Neuronal stem cell (in vitro differentiated cells): ENCODE data around the gene ITPKC.
A peak's percentile ranks its signal among the peaks of the same experiment; 100 is the strongest.

Experiments used
- DNase-seq: peaks from one replicate; pipeline ENCODE4 v3.0.0-alpha.2; 2013; ENCODE audit warnings: low spot score
- H2AFZ ChIP-seq: one replicate; pipeline ENCODE4 v1.6.1; 2013; ENCODE audit warnings: mild to moderate bottlenecking, low read length, inconsistent platforms
- H2AK5ac ChIP-seq: 2 replicates; pipeline ENCODE4 v1.6.1; 2013; ENCODE audit warnings: low read depth, mild to moderate bottlenecking, inconsistent platforms, low read length, moderate library complexity, mixed read lengths
- H2BK120ac ChIP-seq: 2 replicates; pipeline ENCODE4 v1.6.1; 2013; ENCODE audit warnings: low read depth, mild to moderate bottlenecking, inconsistent platforms, low read length, moderate library complexity, mixed read lengths
- H2BK12ac ChIP-seq: one replicate; pipeline ENCODE4 v1.6.1; 2013; ENCODE audit warnings: low read length, inconsistent platforms
- H2BK15ac ChIP-seq: 2 replicates; pipeline ENCODE4 v1.6.1; 2013; ENCODE audit warnings: mild to moderate bottlenecking, low read length, inconsistent platforms, mixed read lengths
- H2BK5ac ChIP-seq: one replicate; pipeline ENCODE4 v1.6.1; 2013; ENCODE audit warnings: inconsistent platforms, mild to moderate bottlenecking, low read length, moderate library complexity
- H3K14ac ChIP-seq: one replicate; pipeline ENCODE4 v1.6.1; 2013; ENCODE audit warnings: low read length, inconsistent platforms
- H3K18ac ChIP-seq: 2 replicates; pipeline ENCODE4 v1.6.1; 2013; ENCODE audit warnings: low read length, inconsistent platforms
- H3K23ac ChIP-seq: 2 replicates; pipeline ENCODE4 v1.6.1; 2013; ENCODE audit warnings: low read depth, mild to moderate bottlenecking, mixed read lengths, low read length, inconsistent platforms; ENCODE audit not compliant: poor library complexity
- H3K27ac ChIP-seq: replicated peaks from 3 replicates; pipeline ENCODE4 v1.5.1; 2013; ENCODE audit warnings: low read length, inconsistent platforms
- H3K27me3 ChIP-seq, 3 experiments: 2 replicates each; pipeline ENCODE4 v1.6.1; 2013; ENCODE audit warnings: low read length in 3 of 3, mild to moderate bottlenecking in 2 of 3, inconsistent platforms in 1 of 3, low read depth in 1 of 3, mixed read lengths in 1 of 3, moderate library complexity in 1 of 3; ENCODE audit not compliant: control insufficient read depth in 3 of 3, insufficient read depth in 3 of 3
- H3K36me3 ChIP-seq, 2 donors: replicated peaks in 1 of 2; 2 replicates each; pipeline ENCODE4 v1.6.1; 2013; ENCODE audit warnings: low read length in 2 of 2; ENCODE audit not compliant: control insufficient read depth in 2 of 2, insufficient read depth in 2 of 2
- H3K4ac ChIP-seq: 2 replicates; pipeline ENCODE4 v1.6.1; 2013; ENCODE audit warnings: inconsistent platforms, mild to moderate bottlenecking, low read length, moderate library complexity
- H3K4me1 ChIP-seq, 2 donors: 1 replicate in 1 of 2; 2 replicates in 1 of 2; pipeline ENCODE4 v1.6.1; 2013; ENCODE audit warnings: low read length in 2 of 2, low read depth in 1 of 2; ENCODE audit not compliant: control insufficient read depth in 2 of 2, insufficient read depth in 1 of 2
- H3K4me2 ChIP-seq: one replicate; pipeline ENCODE4 v1.6.1; 2013; ENCODE audit warnings: mild to moderate bottlenecking, low read length, inconsistent platforms; ENCODE audit not compliant: insufficient read depth, poor library complexity, severe bottlenecking
- H3K4me3 ChIP-seq, 2 donors: 2 replicates each; pipeline ENCODE4 v1.5.1; 2013; ENCODE audit warnings: low read length in 2 of 2, mild to moderate bottlenecking in 2 of 2, inconsistent platforms in 1 of 2, moderate library complexity in 1 of 2
- H3K79me1 ChIP-seq: one replicate; pipeline ENCODE4 v1.6.1; 2013; ENCODE audit warnings: low read depth, mild to moderate bottlenecking, inconsistent platforms, low read length, moderate library complexity
- H3K9ac ChIP-seq: one replicate; pipeline ENCODE4 v1.6.1; 2013; ENCODE audit warnings: mild to moderate bottlenecking, low read depth, low read length, inconsistent platforms; ENCODE audit not compliant: poor library complexity
- H3K9me3 ChIP-seq, 2 donors: replicated peaks in 1 of 2; 2 replicates each; pipeline versions ENCODE3 to v1.6.1; 2013; ENCODE audit warnings: low read length in 2 of 2, mild to moderate bottlenecking in 2 of 2, inconsistent platforms in 1 of 2, low read depth in 1 of 2, mixed read lengths in 1 of 2, moderate library complexity in 1 of 2; ENCODE audit not compliant: control insufficient read depth in 2 of 2, insufficient read depth in 1 of 2
- H4K8ac ChIP-seq: one replicate; pipeline ENCODE4 v1.6.1; 2013; ENCODE audit warnings: low read depth, mild to moderate bottlenecking, inconsistent platforms, low read length, moderate library complexity
- H4K91ac ChIP-seq: one replicate; pipeline ENCODE4 v1.6.1; 2013; ENCODE audit warnings: low read length, low read depth, mild to moderate bottlenecking, inconsistent platforms; ENCODE audit not compliant: poor library complexity
- WGBS, 2 donors: extraction: QIAGEN DNeasy Blood & Tissue Kit; methylation state at CpG; one replicate each; pipeline ENCODE4 v1.1.7; 2013; ENCODE audit warnings: missing lambda C conversion rate in 2 of 2, mixed read lengths in 1 of 2; ENCODE audit not compliant: insufficient read length in 2 of 2, insufficient replicate concordance in 1 of 2; ENCODE audit errors: extremely low coverage in 2 of 2; 5-methylcytosine and 5-hydroxymethylcytosine counted together

Gene ITPKC

DNA sequence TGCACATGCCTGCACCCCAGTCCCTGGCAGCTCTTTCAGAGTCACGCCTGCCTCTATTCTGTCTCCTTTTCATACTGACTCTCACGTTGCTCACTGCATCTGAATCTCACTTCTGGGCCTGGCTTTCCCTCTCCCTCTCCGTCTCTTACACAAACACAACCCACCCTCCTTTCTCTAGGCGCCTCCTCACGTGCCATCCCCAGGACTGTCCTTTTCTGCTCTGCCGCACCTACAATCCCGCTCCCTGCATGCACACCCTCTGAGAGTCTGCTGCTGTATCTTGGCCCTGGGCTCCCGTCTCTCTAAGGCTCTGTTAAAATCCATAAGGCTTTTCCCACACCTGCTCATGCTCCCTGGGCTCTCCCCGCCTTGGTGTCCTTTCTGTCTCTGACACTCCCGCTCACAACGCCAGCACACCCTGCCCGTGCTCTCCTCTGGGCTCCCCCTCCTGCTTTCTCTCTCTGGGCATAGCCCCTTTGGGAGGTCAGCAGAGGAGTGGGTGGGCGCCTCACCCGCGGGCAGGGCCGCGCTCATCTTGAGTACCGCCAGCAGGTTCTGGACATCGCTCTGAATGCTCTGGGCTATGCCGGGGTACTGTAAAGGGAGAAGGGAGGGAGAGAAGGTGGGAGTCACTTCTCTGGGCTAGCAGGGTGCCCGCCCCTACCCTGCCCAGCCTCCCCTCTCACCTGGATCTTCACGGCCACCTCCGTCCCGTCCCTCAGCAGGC, 13.7 kb upstream of the ITPKC start:
- no CpG with 5 or more reads among the region's 24 CpGs for WGBS, 2 donors
- DNase-seq = no peak
- Histone ChIP-seq H3K4me2 (no peak overlapping the region), H2BK120ac (no peak overlapping the region), H2BK15ac (no peak overlapping the region), H2AFZ (no peak overlapping the region), H3K27me3 (no peaks in the 10 kb centered on the region), H3K9ac (peak overlapping the region; percentile 12), H3K18ac (no peak overlapping the region), H3K27ac (no peak overlapping the region), H4K91ac (no peak overlapping the region), H2BK5ac (no peak overlapping the region), H3K4me1 (peaks cover 0 to 4% of the 10 kb centered on the region in 2 donors), H3K9me3 (no peaks in the 10 kb centered on the region), H3K14ac (no peak overlapping the region), H3K4me3 (no peak overlapping the region), H2AK5ac (no peak overlapping the region), H3K4ac (no peak overlapping the region), H2BK12ac (no peak overlapping the region), H3K79me1 (no peaks in the 10 kb centered on the region), H3K36me3 (peaks cover 46 to 91% of the 10 kb centered on the region in 2 donors), H4K8ac (no peak overlapping the region), H3K23ac (no peak overlapping the region)

- H2BK5ac ChIP-seq = no peak overlapping the region
- no peak overlapping the region for H3K14ac ChIP-seq
- H3K9me3 ChIP-seq = no peaks in the 10 kb centered on the region
- peaks cover 42 to 95% of the 10 kb centered on the region in 2 donors for H3K36me3 ChIP-seq
- no peak overlapping the region for H2AK5ac ChIP-seq
- DNase-seq = no peak
- H2BK120ac ChIP-seq = no peak overlapping the region
- no peak overlapping the region for H2AFZ ChIP-seq
- H3K79me1 ChIP-seq = no peaks in the 10 kb centered on the region
- no peak overlapping the region for H3K9ac ChIP-seq
- no CpG with 5 or more reads among the region's 18 CpGs for WGBS, 2 donors
- no peak overlapping the region for H4K91ac ChIP-seq
- no peak overlapping the region for H2BK12ac ChIP-seq
- H3K4me3 ChIP-seq = no peak overlapping the region
- no peak overlapping the region for H2BK15ac ChIP-seq
- no peak overlapping the region for H3K4ac ChIP-seq
- no peak overlapping the region for H3K23ac ChIP-seq
- H3K4me2 ChIP-seq = no peak overlapping the region
- H3K4me1 ChIP-seq = peaks cover 0 to 4% of the 10 kb centered on the region in 2 donors
- H3K27me3 ChIP-seq = no peaks in the 10 kb centered on the region
- H3K27ac ChIP-seq = no peak overlapping the region
- H4K8ac ChIP-seq = no peak overlapping the region
- no peak overlapping the region for H3K18ac ChIP-seq
Observed at GRCh38 chr19:40704491-40705361, 12.2 kb upstream of the ITPKC start.

DNA sequence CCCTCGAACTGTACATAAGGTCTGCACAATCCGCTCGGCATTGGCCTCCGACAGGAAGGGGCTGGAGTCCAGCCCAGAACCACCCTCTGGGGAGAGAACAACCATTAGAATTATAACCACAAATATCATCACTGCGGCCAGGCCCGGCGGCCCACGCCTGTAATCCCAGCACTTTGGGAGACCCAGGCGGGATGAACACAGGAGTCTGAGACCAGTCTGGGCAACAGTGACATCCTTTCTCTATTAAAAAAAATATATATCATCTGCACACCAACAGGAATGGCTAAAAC, 11.6 kb upstream of the ITPKC start:
- Histone ChIP-seq H2BK120ac (no peak overlapping the region), H3K14ac (no peak overlapping the region), H2AFZ (no peak overlapping the region), H3K27ac (no peak overlapping the region), H4K91ac (no peak overlapping the region), H4K8ac (no peak overlapping the region), H3K4me1 (peaks cover 0 to 4% of the 10 kb centered on the region in 2 donors), H2BK15ac (no peak overlapping the region), H2AK5ac (no peak overlapping the region), H3K18ac (no peak overlapping the region), H3K9ac (no peak overlapping the region), H3K9me3 (no peaks in the 10 kb centered on the region), H3K27me3 (no peaks in the 10 kb centered on the region), H3K79me1 (no peaks in the 10 kb centered on the region), H3K4ac (no peak overlapping the region), H3K23ac (no peak overlapping the region), H3K36me3 (peaks cover 40 to 93% of the 10 kb centered on the region in 2 donors), H2BK5ac (no peak overlapping the region), H2BK12ac (no peak overlapping the region), H3K4me3 (no peak overlapping the region), H3K4me2 (no peak overlapping the region)
- no peak for DNase-seq
- WGBS, 2 donors = no CpG with 5 or more reads among the region's 9 CpGs

GRCh38 chr19:40705950-40706619, 10.8 kb upstream of the ITPKC start:
- no peaks in the 10 kb centered on the region for H3K79me1 ChIP-seq
- no peak for DNase-seq
- H3K27ac ChIP-seq = no peak overlapping the region
- WGBS, 2 donors = no CpG with 5 or more reads among the region's 7 CpGs
- H2BK5ac ChIP-seq = no peak overlapping the region
- no peak overlapping the region for H4K91ac ChIP-seq
- H4K8ac ChIP-seq = no peak overlapping the region
- peaks cover 37 to 91% of the 10 kb centered on the region in 2 donors for H3K36me3 ChIP-seq
- no peak overlapping the region for H3K18ac ChIP-seq
- no peak overlapping the region for H2BK12ac ChIP-seq
- H3K4me3 ChIP-seq = no peak overlapping the region
- H2AK5ac ChIP-seq = no peak overlapping the region
- H3K9me3 ChIP-seq = no peaks in the 10 kb centered on the region
- no peak overlapping the region for H2BK15ac ChIP-seq
- H3K27me3 ChIP-seq = no peaks in the 10 kb centered on the region
- no peak overlapping the region for H3K9ac ChIP-seq
- H2BK120ac ChIP-seq = no peak overlapping the region
- H3K4me2 ChIP-seq = no peak overlapping the region
- no peak overlapping the region for H3K4ac ChIP-seq
- H3K4me1 ChIP-seq = peaks cover 0 to 4% of the 10 kb centered on the region in 2 donors
- H3K14ac ChIP-seq = no peak overlapping the region
- H2AFZ ChIP-seq = no peak overlapping the region
- H3K23ac ChIP-seq = no peak overlapping the region
